ENCODE measurements around the gene NIPAL3. TPM values are rescaled to one million over a fixed set of nuclear protein-coding genes. Genes with fewer than 3 reads are reported as not detected.
A peak's percentile ranks its signal among the peaks of the same experiment; 100 is the strongest.

The NIPAL3 gene
- total RNA-seq, 3 donors from 2014 or later (not counting 1 experiment from before 2014, with no cell fraction given), result 16.6 to 31.9 (median 29.4) TPM

- Histone ChIP-seq H3K4me1 (ENCODE audit: control insufficient read depth, insufficient read depth, low read length) (no peaks in the 10 kb centered on the region), H3K4me3 (ENCODE audit: low read length) (no peak overlapping the region), H3K27ac (ENCODE audit: low read length) (no peak overlapping the region), H3K9me3 (ENCODE audit: control insufficient read depth, insufficient read depth, low read length) (no peaks in the 10 kb centered on the region), H3K36me3 (ENCODE audit: control insufficient read depth, insufficient read depth, low read length) (peaks cover 5% of the 10 kb centered on the region), H3K27me3 (ENCODE audit: control insufficient read depth, insufficient read depth, low read length) (no peaks in the 10 kb centered on the region)
- Mint-ChIP-seq H3K36me3 (peaks cover 7% of the 10 kb centered on the region), H3K27me3 (ENCODE audit: low read depth in 2 of 2) (no peaks in the 10 kb centered on the region), H3K9me3 (no peaks in the 10 kb centered on the region), H3K4me3 (no peak overlapping the region), H3K27ac (no peak overlapping the region), H3K4me1 (no peaks in the 10 kb centered on the region)
- TF ChIP-seq CTCF (IDR thresholded peaks at IDR 0.05), result no peak
- intact Hi-C loops (cut with micrococcal nuclease), result no loop called here
- WGBS (ENCODE audit: insufficient coverage), result 97% methylated on average over 11 of the region's 11 CpGs
- DNase-seq (no peak), ATAC-seq (no peak)
These were observed 57.1 kb downstream of the NIPAL3 start for GRCh38 chr1:24472527-24473251.

GRCh38 chr1:24474193-24474592 is 58.6 kb downstream of the NIPAL3 start:
- intact Hi-C loops (cut with micrococcal nuclease), result no loop called here
- H3K36me3 Mint-ChIP-seq, result peaks cover 7% of the 10 kb centered on the region

GRCh38 chr1:24475700-24476099 is 60.1 kb downstream of the NIPAL3 start:
- H3K27ac ChIP-seq (ENCODE audit: low read length), result no peak overlapping the region
- TF ChIP-seq CTCF (IDR thresholded peaks at IDR 0.05), result no peak
- DNase-seq (peak in 1 of 2 donors; percentile 40), ATAC-seq (no peak)
- no peaks in the 10 kb centered on the region for H3K27me3 ChIP-seq (ENCODE audit: control insufficient read depth, insufficient read depth, low read length)
- H3K4me1 Mint-ChIP-seq, result no peaks in the 10 kb centered on the region
- no peak overlapping the region for H3K4me3 Mint-ChIP-seq
- no peaks in the 10 kb centered on the region for H3K27me3 Mint-ChIP-seq (ENCODE audit: low read depth in 2 of 2)
- no peaks in the 10 kb centered on the region for H3K9me3 Mint-ChIP-seq
- H3K4me3 ChIP-seq (ENCODE audit: low read length), result no peak overlapping the region
- peaks cover 4% of the 10 kb centered on the region for H3K4me1 ChIP-seq (ENCODE audit: control insufficient read depth, insufficient read depth, low read length)
- intact Hi-C loops (cut with micrococcal nuclease), result no loop called here
- WGBS (ENCODE audit: insufficient coverage), result 77% methylated on average over 1 of the region's 4 CpGs
- H3K9me3 ChIP-seq (ENCODE audit: control insufficient read depth, insufficient read depth, low read length), result no peaks in the 10 kb centered on the region
- H3K36me3 ChIP-seq (ENCODE audit: control insufficient read depth, insufficient read depth, low read length), result no peaks in the 10 kb centered on the region
- no peaks in the 10 kb centered on the region for H3K36me3 Mint-ChIP-seq
- H3K27ac Mint-ChIP-seq, result no peak overlapping the region

More at GRCh38 chr1:24474193-24474592, 58.6 kb downstream of the NIPAL3 start:
- H3K4me1 Mint-ChIP-seq, result no peaks in the 10 kb centered on the region
- DNase-seq, result no peak
- H3K4me3 ChIP-seq (ENCODE audit: low read length), result no peak overlapping the region
- TF ChIP-seq CTCF (IDR thresholded peaks at IDR 0.05), result no peak
- H3K27ac Mint-ChIP-seq, result no peak overlapping the region
- H3K27ac ChIP-seq (ENCODE audit: low read length), result no peak overlapping the region
- no peaks in the 10 kb centered on the region for H3K4me1 ChIP-seq (ENCODE audit: control insufficient read depth, insufficient read depth, low read length)
- ATAC-seq, result no peak
- no peaks in the 10 kb centered on the region for H3K9me3 Mint-ChIP-seq
- no peaks in the 10 kb centered on the region for H3K9me3 ChIP-seq (ENCODE audit: control insufficient read depth, insufficient read depth, low read length)
- no peaks in the 10 kb centered on the region for H3K27me3 ChIP-seq (ENCODE audit: control insufficient read depth, insufficient read depth, low read length)
- H3K4me3 Mint-ChIP-seq, result no peak overlapping the region
- peaks cover 2% of the 10 kb centered on the region for H3K36me3 ChIP-seq (ENCODE audit: control insufficient read depth, insufficient read depth, low read length)
- no peaks in the 10 kb centered on the region for H3K27me3 Mint-ChIP-seq (ENCODE audit: low read depth in 2 of 2)

GRCh38 chr1:24476571-24476970 is 61.0 kb downstream of the NIPAL3 start:
- Histone ChIP-seq H3K9me3 (ENCODE audit: control insufficient read depth, insufficient read depth, low read length) (no peaks in the 10 kb centered on the region), H3K36me3 (ENCODE audit: control insufficient read depth, insufficient read depth, low read length) (no peaks in the 10 kb centered on the region), H3K27ac (ENCODE audit: low read length) (no peak overlapping the region), H3K4me1 (ENCODE audit: control insufficient read depth, insufficient read depth, low read length) (peaks cover 13% of the 10 kb centered on the region), H3K27me3 (ENCODE audit: control insufficient read depth, insufficient read depth, low read length) (no peaks in the 10 kb centered on the region), H3K4me3 (ENCODE audit: low read length) (no peak overlapping the region)
- H3K27ac Mint-ChIP-seq, result no peak overlapping the region
- TF ChIP-seq CTCF (IDR thresholded peaks at IDR 0.05), result no peak
- no peaks in the 10 kb centered on the region for H3K9me3 Mint-ChIP-seq
- DNase-seq (no peak), ATAC-seq (no peak)
- H3K27me3 Mint-ChIP-seq (ENCODE audit: low read depth in 2 of 2), result no peaks in the 10 kb centered on the region
- H3K4me3 Mint-ChIP-seq, result no peak overlapping the region
- H3K4me1 Mint-ChIP-seq, result peaks cover 8 to 9% of the 10 kb centered on the region in 2 donors
- intact Hi-C loops (cut with micrococcal nuclease), result no loop called here
- no peaks in the 10 kb centered on the region for H3K36me3 Mint-ChIP-seq
- WGBS (ENCODE audit: insufficient coverage), result no CpG with 5 or more reads among the region's 2 CpGs

All from natural killer cell (primary cell).